IMR-90 (cell line): ENCODE data around the gene NR1I3.

ENCODE experiments used
- CEBPB ChIP-seq: IDR thresholded peaks from 2 replicates; pipeline ENCODE4 v1.6.1; 2012; ENCODE audit warnings: low read depth, low read length, improper control_type of control experiment
- MAFK ChIP-seq: IDR thresholded peaks from 2 replicates; pipeline ENCODE4 v1.6.1; 2012; ENCODE audit warnings: low read depth, low read length, improper control_type of control experiment
- MXI1 ChIP-seq: IDR thresholded peaks from 2 replicates; pipeline ENCODE4 v1.6.1; 2012; ENCODE audit warnings: low read depth, mild to moderate bottlenecking, low read length, moderate library complexity, borderline replicate concordance
- NFE2L2 ChIP-seq: fragments of 150-350 bp; IDR thresholded peaks from 2 replicates; pipeline ENCODE4 v1.6.1; 2016; ENCODE audit warnings: low read depth, mild to moderate bottlenecking, low read length
- POLR2A ChIP-seq: IDR thresholded peaks from 2 replicates; pipeline ENCODE4 v1.6.1; 2012; ENCODE audit warnings: mild to moderate bottlenecking, low read depth, low read length
- RAD21 ChIP-seq: IDR thresholded peaks from 2 replicates; pipeline ENCODE4 v1.6.1; 2012; ENCODE audit warnings: low read length, improper control_type of control experiment
- RFX5 ChIP-seq: IDR thresholded peaks from 2 replicates; pipeline ENCODE4 v1.8.0; 2012; ENCODE audit warnings: low read depth, mild to moderate bottlenecking, low read length, moderate library complexity
- TF ChIP-seq, protein P1 (sequence below): conservative IDR thresholded peaks from 2 replicates; pipeline ENCODE4 v1.5.1; 2012; ENCODE audit warnings: mild to moderate bottlenecking, low read depth, low read length, improper control_type of control experiment

DNA sequence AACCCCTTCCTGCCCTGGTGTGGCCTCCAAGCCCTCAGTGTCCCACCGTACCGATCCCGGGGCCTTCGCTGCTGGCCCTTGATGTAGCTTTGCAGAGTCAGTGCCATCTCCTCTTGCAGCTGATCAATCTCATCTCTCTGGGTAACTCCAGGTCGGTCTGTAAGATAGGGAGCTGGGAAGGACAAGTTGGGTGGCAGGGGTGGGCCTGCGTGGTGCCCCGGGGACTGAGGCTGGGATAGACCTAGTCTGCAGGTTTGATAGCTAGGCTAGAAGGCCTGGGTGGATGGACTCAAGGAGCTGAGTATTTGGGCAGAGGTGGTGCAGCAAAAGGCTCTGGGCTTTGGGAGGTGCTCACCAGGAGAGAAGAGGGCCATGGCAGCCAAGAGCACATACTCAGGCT, 7.2 kb downstream of the NR1I3 start:
- TF ChIP-seq, protein P1, sequence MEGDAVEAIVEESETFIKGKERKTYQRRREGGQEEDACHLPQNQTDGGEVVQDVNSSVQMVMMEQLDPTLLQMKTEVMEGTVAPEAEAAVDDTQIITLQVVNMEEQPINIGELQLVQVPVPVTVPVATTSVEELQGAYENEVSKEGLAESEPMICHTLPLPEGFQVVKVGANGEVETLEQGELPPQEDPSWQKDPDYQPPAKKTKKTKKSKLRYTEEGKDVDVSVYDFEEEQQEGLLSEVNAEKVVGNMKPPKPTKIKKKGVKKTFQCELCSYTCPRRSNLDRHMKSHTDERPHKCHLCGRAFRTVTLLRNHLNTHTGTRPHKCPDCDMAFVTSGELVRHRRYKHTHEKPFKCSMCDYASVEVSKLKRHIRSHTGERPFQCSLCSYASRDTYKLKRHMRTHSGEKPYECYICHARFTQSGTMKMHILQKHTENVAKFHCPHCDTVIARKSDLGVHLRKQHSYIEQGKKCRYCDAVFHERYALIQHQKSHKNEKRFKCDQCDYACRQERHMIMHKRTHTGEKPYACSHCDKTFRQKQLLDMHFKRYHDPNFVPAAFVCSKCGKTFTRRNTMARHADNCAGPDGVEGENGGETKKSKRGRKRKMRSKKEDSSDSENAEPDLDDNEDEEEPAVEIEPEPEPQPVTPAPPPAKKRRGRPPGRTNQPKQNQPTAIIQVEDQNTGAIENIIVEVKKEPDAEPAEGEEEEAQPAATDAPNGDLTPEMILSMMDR, result no peak
- no peak for TF ChIP-seq CEBPB
- TF ChIP-seq NFE2L2, result no peak
- TF ChIP-seq RFX5, result no peak
- no peak for TF ChIP-seq MAFK
- TF ChIP-seq MXI1, result no peak
- TF ChIP-seq RAD21, result no peak
- TF ChIP-seq POLR2A, result no peak
